ENCODE measurements around the gene ESRP2. TPM values are rescaled to one million over a fixed set of nuclear protein-coding genes. Genes with fewer than 3 reads are reported as not detected.
A peak's percentile ranks its signal among the peaks of the same experiment; 100 is the strongest.

ESRP2 gene
- total and polyA plus RNA-seq, 9 of the 15 experiments (the other 6 are each of a cell fraction or from before 2014, with no cell fraction given), result 0.05 to 0.15 (median 0.07) TPM; not detected in 6

GRCh38 chr16:68265078-68265920, 29.4 kb upstream of the ESRP2 start (continued):
- 0 out of 2 replicates have a peak, but pooled peaks have one; percentile 24 for TF ChIP-seq ZBTB40 (IDR thresholded peaks at IDR 0.05)
- TF ChIP-seq ZBTB40 (CRISPR knock-in tag; IDR thresholded peaks at IDR 0.05), result no peak
- no peak for TF ChIP-seq ARID2 (IDR thresholded peaks at IDR 0.05)
- TF ChIP-seq, protein P1, sequence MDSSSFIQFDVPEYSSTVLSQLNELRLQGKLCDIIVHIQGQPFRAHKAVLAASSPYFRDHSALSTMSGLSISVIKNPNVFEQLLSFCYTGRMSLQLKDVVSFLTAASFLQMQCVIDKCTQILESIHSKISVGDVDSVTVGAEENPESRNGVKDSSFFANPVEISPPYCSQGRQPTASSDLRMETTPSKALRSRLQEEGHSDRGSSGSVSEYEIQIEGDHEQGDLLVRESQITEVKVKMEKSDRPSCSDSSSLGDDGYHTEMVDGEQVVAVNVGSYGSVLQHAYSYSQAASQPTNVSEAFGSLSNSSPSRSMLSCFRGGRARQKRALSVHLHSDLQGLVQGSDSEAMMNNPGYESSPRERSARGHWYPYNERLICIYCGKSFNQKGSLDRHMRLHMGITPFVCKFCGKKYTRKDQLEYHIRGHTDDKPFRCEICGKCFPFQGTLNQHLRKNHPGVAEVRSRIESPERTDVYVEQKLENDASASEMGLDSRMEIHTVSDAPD (CRISPR knock-in tag; IDR thresholded peaks at IDR 0.05), result no peak
- TF ChIP-seq YY1 (IDR thresholded peaks at IDR 0.05; ENCODE audit: borderline replicate concordance in 1 of 3, control insufficient read depth in 1 of 3, extremely low read depth in 1 of 3, insufficient read depth in 3 of 3, insufficient read length in 1 of 3, insufficient replicate concordance in 2 of 3, low read depth in 1 of 3, low read length in 2 of 3), result peak in 1 of 3 experiments; percentile 6
- TF ChIP-seq ARHGAP35 (IDR thresholded peaks at IDR 0.05; ENCODE audit: partially characterized antibody), result no peak
- no peak for TF ChIP-seq ZNF445 (CRISPR knock-in tag; IDR thresholded peaks at IDR 0.05; ENCODE audit: low read depth)
- TF ChIP-seq SIN3A (IDR thresholded peaks at IDR 0.05; ENCODE audit: borderline replicate concordance in 2 of 2, control insufficient read depth in 1 of 2, low read depth in 2 of 2, low read length in 2 of 2), result peak in 1 of 2 experiments; percentile 34; a peak in 1 of 4 replicates
- TF ChIP-seq PML (IDR thresholded peaks at IDR 0.05; ENCODE audit: low read length), result peak; percentile 27; the same call in 1 of the 2 replicates
- TF ChIP-seq XRCC3 (IDR thresholded peaks at IDR 0.05), result no peak

Measured in K562 (cell line).